Kidney (tissue), 14 donors: ENCODE data around the gene LRRC1. TPM values are rescaled to one million over a fixed set of nuclear protein-coding genes. Genes with fewer than 3 reads are reported as not detected.

ENCODE experiments used
- DNase-seq, 5 donors: peaks; one replicate each; pipeline ENCODE4 v3.0.0-alpha.2; 2013 to 2020
- FAIRE-seq: peaks from 2 replicates; lab custom pipeline; 2012; peaks lifted over from hg19 to GRCh38; lab: Jason Lieb, UNC
- H3K27ac ChIP-seq, 2 donors: one replicate each; pipeline ENCODE4 v1.7.0; 2013; ENCODE audit warnings: low read depth in 2 of 2, low read length in 2 of 2, inconsistent platforms in 1 of 2
- H3K27me3 ChIP-seq: one replicate; pipeline ENCODE4 v1.7.1; 2013; ENCODE audit warnings: low read length, inconsistent platforms; ENCODE audit not compliant: control insufficient read depth, insufficient read depth
- H3K36me3 ChIP-seq, 3 donors: one replicate each; pipeline versions ENCODE4 v1.7.0 to v1.7.1; 2013; ENCODE audit warnings: low read length in 3 of 3, control low read depth in 1 of 3, inconsistent platforms in 1 of 3; ENCODE audit not compliant: insufficient read depth in 3 of 3, control insufficient read depth in 2 of 3
- H3K4me1 ChIP-seq, 3 donors: one replicate each; pipeline versions ENCODE4 v1.7.0 to v1.7.1; 2013; ENCODE audit warnings: low read length in 3 of 3, inconsistent platforms in 1 of 3, low read depth in 1 of 3; ENCODE audit not compliant: control insufficient read depth in 2 of 3, insufficient read depth in 2 of 3
- H3K4me3 ChIP-seq, 3 donors: one replicate each; pipeline versions ENCODE4 v1.7.0 to v1.8.1; 2013; ENCODE audit warnings: low read length in 3 of 3, control low read depth in 1 of 3, inconsistent platforms in 1 of 3
- H3K9ac ChIP-seq, 3 donors: one replicate each; pipeline versions ENCODE4 v1.7.0 to v1.7.1; 2013; ENCODE audit warnings: low read length in 3 of 3, control low read depth in 1 of 3, inconsistent platforms in 1 of 3
- H3K9me3 ChIP-seq, 3 donors: one replicate each; pipeline versions ENCODE4 v1.7.0 to v1.7.1; 2013; ENCODE audit warnings: low read length in 3 of 3, control low read depth in 1 of 3, inconsistent platforms in 1 of 3; ENCODE audit not compliant: control insufficient read depth in 2 of 3, insufficient read depth in 1 of 3
- CTCF ChIP-seq: IDR thresholded peaks from 3 replicates; pipeline ENCODE4 v1.5.1; 2012; ENCODE audit warnings: mild to moderate bottlenecking, moderate library complexity, borderline replicate concordance; ENCODE audit not compliant: insufficient read depth; ENCODE audit errors: extremely low read depth
- intact Hi-C: fragments of 100-400 bp; cut with DNase I; formaldehyde crosslinking; loops from one replicate; pipeline ENCODE4 v1.11.1; 2022
- polyA plus RNA-seq: library from polyadenylated mRNA; stranded (reverse); fragments of 350-450 nt; fragmentation: Illumina TruSeq; extraction: RNeasy Lipid Tissue Mini Kit (QIAGEN cat#74804); gene quantifications from one replicate; pipeline ENCODE4 v1.2.3, GENCODE V29; 2014; ENCODE audit warnings: low read depth, low replicate concordance; ENCODE audit not compliant: insufficient read depth
- total RNA-seq: library from RNA; stranded (reverse); fragmentation: NEBNext Ultra II Directional; extraction: Animal tissue kit (Norgen Biotek cat#: 25700); gene quantifications from one replicate; pipeline ENCODE4 v1.2.1, GENCODE V29; 2021
- donor health status: control.
- donor health status: control.
- donor health status: control.
- donor health status: control.
- donor health status: control.
- donor health status: DM: yes; HTN: yes; CAD: no.
- donor health status: Normal renal cell carcinoma (clear cell type).

LRRC1 gene
- total and polyA plus RNA-seq, 2 donors from 2014 or later = 7.8 to 12.6 TPM

GRCh38 chr6:53924277-53924676 is 129.5 kb downstream of the LRRC1 start:
- no peak for TF ChIP-seq CTCF
- Histone ChIP-seq H3K9me3 (no peaks in the 10 kb centered on the region), H3K27ac (no peak overlapping the region), H3K9ac (no peak overlapping the region), H3K36me3 (peaks cover 0 to 3% (median 0%) of the 10 kb centered on the region in 3 donors), H3K27me3 (no peaks in the 10 kb centered on the region), H3K4me3 (no peak overlapping the region), H3K4me1 (peaks cover 0 to 8% (median 0%) of the 10 kb centered on the region in 3 donors)
- intact Hi-C loops = no loop called here
- DNase-seq (no peak), FAIRE-seq (no peak)

- DNase-seq = no peak
- Histone ChIP-seq H3K4me3 (no peak overlapping the region), H3K27me3 (no peaks in the 10 kb centered on the region), H3K9me3 (no peaks in the 10 kb centered on the region), H3K36me3 (peaks cover 0 to 3% (median 0%) of the 10 kb centered on the region in 3 donors), H3K4me1 (peaks cover 0 to 8% (median 0%) of the 10 kb centered on the region in 3 donors), H3K9ac (no peak overlapping the region), H3K27ac (no peak overlapping the region)
- TF ChIP-seq CTCF = no peak
- FAIRE-seq = no peak
- intact Hi-C loops = no loop called here
Observed at GRCh38 chr6:53924821-53925422, 130.1 kb downstream of the LRRC1 start.

- Histone ChIP-seq H3K36me3 (peaks cover 0 to 3% (median 0%) of the 10 kb centered on the region in 3 donors), H3K9ac (no peak overlapping the region), H3K9me3 (no peaks in the 10 kb centered on the region), H3K27ac (no peak overlapping the region), H3K4me1 (peaks cover 0 to 8% (median 0%) of the 10 kb centered on the region in 3 donors), H3K4me3 (no peak overlapping the region), H3K27me3 (no peaks in the 10 kb centered on the region)
- intact Hi-C loops = no loop called here
- DNase-seq (no peak), FAIRE-seq (no peak)
- no peak for TF ChIP-seq CTCF
Observed at GRCh38 chr6:53925891-53926290, 131.1 kb downstream of the LRRC1 start.

GRCh38 chr6:53926505-53926904 is 131.7 kb downstream of the LRRC1 start:
- DNase-seq (no peak), FAIRE-seq (no peak)
- H3K9me3 ChIP-seq = no peaks in the 10 kb centered on the region
- H3K9ac ChIP-seq = peak overlapping the region in 1 of 3 donors; percentile 31
- H3K4me1 ChIP-seq = peaks cover 0 to 8% (median 0%) of the 10 kb centered on the region in 3 donors
- H3K27me3 ChIP-seq = no peaks in the 10 kb centered on the region
- H3K4me3 ChIP-seq = no peak overlapping the region
- H3K36me3 ChIP-seq = no peaks in the 10 kb centered on the region
- TF ChIP-seq CTCF = no peak
- no peak overlapping the region for H3K27ac ChIP-seq
- intact Hi-C loops = no loop called here
